ENCODE measurements around the gene TMEM121. TPM values are rescaled to one million over a fixed set of nuclear protein-coding genes. Genes with fewer than 3 reads are reported as not detected.
"Not testable (repeated sequence)": the region's sequence is repeated elsewhere in the genome, so short reads cannot be mapped to it uniquely, and the experiment has no call there.

Gene TMEM121
- polyA plus RNA-seq, 1 of the 3 experiments (the other 2 are of a cell fraction), result 9.1 TPM

DNA sequence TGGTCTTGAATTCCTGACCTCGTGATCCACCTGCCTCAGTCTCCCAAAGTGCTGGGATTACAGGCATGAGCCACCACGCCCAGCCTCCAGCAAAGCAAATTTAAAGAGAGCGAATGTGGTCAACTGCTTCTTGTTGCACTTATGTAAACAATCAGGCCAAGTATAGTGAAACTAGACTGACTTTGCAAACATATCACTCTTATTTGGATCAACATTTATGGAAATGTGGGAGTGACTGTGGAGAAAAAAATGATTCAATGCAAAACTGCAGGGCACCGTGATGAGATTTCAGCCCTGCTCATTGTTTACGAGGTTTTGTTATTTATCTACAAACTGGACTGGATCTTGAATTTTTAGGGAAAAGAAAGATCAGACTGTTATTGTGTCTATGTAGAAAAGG, 28.1 kb downstream of the TMEM121 start (continued):
- TF ChIP-seq, protein P1, sequence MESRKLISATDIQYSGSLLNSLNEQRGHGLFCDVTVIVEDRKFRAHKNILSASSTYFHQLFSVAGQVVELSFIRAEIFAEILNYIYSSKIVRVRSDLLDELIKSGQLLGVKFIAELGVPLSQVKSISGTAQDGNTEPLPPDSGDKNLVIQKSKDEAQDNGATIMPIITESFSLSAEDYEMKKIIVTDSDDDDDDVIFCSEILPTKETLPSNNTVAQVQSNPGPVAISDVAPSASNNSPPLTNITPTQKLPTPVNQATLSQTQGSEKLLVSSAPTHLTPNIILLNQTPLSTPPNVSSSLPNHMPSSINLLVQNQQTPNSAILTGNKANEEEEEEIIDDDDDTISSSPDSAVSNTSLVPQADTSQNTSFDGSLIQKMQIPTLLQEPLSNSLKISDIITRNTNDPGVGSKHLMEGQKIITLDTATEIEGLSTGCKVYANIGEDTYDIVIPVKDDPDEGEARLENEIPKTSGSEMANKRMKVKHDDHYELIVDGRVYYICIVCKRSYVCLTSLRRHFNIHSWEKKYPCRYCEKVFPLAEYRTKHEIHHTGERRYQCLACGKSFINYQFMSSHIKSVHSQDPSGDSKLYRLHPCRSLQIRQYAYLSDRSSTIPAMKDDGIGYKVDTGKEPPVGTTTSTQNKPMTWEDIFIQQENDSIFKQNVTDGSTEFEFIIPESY (IDR thresholded peaks at IDR 0.05; ENCODE audit: borderline replicate concordance, low read depth), result no peak
- TF ChIP-seq FOXM1 (IDR thresholded peaks at IDR 0.05; ENCODE audit: low read depth) (no peak), JUND (IDR thresholded peaks at IDR 0.05) (no peak), SIN3A (IDR thresholded peaks at IDR 0.05; ENCODE audit: borderline replicate concordance, low read depth, low read length) (no peak)

DNA sequence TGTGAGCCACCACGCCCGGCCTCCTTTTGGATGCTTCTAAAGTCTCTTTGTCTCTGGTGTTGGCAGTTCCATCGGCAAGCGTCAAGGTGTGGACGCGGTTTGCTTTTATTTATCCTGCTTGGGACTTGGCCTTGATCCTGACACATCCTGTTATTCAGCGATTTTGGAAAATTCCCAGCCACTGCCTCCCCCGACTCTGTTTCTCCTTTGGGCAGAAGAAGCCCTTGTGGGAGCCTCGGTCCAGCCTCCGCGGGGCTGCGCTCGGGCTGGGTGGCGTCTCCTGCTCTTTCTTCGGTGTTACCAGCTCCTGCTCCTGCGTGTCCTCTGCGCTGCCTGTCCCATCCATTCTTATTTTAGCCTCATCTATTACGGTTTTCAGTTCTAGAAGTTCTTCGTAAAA, 31.3 kb downstream of the TMEM121 start:
- peaks cover 25% of the 10 kb centered on the region for H3K27me3 ChIP-seq (ENCODE audit: insufficient read depth)
- H3K4me3 ChIP-seq (ENCODE audit: low read depth in 2 of 2, low read length in 1 of 2); H3K36me3 ChIP-seq (replicated peaks in 1 of 2; ENCODE audit: control insufficient read depth in 1 of 2, insufficient read depth in 2 of 2, low read length in 1 of 2); H3K27ac ChIP-seq (ENCODE audit: low read depth in 2 of 2, low read length in 1 of 2); POLR2A ChIA-PET; DNase-seq; H3K9ac ChIP-seq; H3K9me3 ChIP-seq; H4K20me1 ChIP-seq (ENCODE audit: insufficient read depth); H2AFZ ChIP-seq (ENCODE audit: low read depth); CTCF ChIA-PET; H3K4me2 ChIP-seq; H3K9me2 ChIP-seq; H3K79me2 ChIP-seq (ENCODE audit: insufficient read depth); H3K4me1 ChIP-seq (ENCODE audit: control insufficient read depth in 1 of 2, insufficient read depth in 2 of 2, low read depth in 1 of 2, low read length in 1 of 2); H3F3A ChIP-seq (replicated peaks; ENCODE audit: insufficient read depth): not testable (repeated sequence)
- WGBS (ENCODE audit: low lambda C conversion rate), result 62% methylated on average over 18 of the region's 19 CpGs

DNA sequence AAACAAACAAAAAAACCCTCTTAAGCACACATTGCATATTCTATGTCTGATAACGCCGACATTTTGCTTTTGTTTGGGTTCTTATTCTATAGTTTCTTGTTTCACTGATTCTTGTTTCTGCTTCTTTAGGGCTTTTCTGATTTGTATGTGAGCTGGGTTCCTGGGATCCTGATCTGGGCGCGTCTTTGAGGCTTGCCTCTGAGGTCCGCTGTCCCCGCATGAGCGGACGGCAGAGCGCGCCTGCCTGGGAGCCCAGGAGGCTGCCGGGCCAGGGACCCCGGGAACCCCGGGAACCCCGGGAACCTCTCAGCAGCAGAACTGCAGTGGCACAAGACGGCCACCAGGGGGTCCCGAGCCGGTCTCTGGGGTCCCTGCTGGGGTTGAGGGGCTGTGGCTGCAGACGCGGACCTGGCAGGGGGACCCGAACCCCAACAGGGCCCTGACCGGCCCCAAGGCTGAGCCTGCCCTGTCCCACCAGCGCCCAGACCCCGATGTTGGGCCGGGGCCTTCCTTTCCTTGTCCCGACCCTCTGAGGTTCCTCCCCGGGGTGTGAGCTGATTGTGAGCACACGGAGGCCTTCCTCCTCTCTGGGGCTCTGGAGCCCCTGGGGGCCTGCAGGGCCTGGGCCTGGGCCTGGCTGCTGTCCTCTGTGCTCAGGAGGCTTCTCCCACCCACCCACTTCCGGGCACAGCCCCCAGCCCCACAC, 32.2 kb downstream of the TMEM121 start:
- H3K27me3 ChIP-seq (ENCODE audit: insufficient read depth), result peaks cover 25% of the 10 kb centered on the region
- H3K9ac ChIP-seq; DNase-seq; H4K20me1 ChIP-seq (ENCODE audit: insufficient read depth); H3F3A ChIP-seq (replicated peaks; ENCODE audit: insufficient read depth); H3K9me3 ChIP-seq; H3K4me1 ChIP-seq (ENCODE audit: control insufficient read depth in 1 of 2, insufficient read depth in 2 of 2, low read depth in 1 of 2, low read length in 1 of 2); H2AFZ ChIP-seq (ENCODE audit: low read depth); H3K36me3 ChIP-seq (replicated peaks in 1 of 2; ENCODE audit: control insufficient read depth in 1 of 2, insufficient read depth in 2 of 2, low read length in 1 of 2); POLR2A ChIA-PET; H3K4me3 ChIP-seq (ENCODE audit: low read depth in 2 of 2, low read length in 1 of 2); H3K79me2 ChIP-seq (ENCODE audit: insufficient read depth); H3K4me2 ChIP-seq; H3K9me2 ChIP-seq; H3K27ac ChIP-seq (ENCODE audit: low read depth in 2 of 2, low read length in 1 of 2): not testable (repeated sequence)
- TF ChIP-seq, protein P2, sequence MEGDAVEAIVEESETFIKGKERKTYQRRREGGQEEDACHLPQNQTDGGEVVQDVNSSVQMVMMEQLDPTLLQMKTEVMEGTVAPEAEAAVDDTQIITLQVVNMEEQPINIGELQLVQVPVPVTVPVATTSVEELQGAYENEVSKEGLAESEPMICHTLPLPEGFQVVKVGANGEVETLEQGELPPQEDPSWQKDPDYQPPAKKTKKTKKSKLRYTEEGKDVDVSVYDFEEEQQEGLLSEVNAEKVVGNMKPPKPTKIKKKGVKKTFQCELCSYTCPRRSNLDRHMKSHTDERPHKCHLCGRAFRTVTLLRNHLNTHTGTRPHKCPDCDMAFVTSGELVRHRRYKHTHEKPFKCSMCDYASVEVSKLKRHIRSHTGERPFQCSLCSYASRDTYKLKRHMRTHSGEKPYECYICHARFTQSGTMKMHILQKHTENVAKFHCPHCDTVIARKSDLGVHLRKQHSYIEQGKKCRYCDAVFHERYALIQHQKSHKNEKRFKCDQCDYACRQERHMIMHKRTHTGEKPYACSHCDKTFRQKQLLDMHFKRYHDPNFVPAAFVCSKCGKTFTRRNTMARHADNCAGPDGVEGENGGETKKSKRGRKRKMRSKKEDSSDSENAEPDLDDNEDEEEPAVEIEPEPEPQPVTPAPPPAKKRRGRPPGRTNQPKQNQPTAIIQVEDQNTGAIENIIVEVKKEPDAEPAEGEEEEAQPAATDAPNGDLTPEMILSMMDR (IDR thresholded peaks at IDR 0.05), result peak; percentile 32; the same call in 1 of the 2 replicates
- WGBS (ENCODE audit: low lambda C conversion rate), result 29% methylated on average over 17 of the region's 28 CpGs
- CTCF ChIA-PET, result interaction anchor here (0.8 to 1.2 kb wide), 2 partner anchors 14 to 382 kb away, joined by 3 to 4 read pairs; no protein-coding TSS in a partner anchor

DNA sequence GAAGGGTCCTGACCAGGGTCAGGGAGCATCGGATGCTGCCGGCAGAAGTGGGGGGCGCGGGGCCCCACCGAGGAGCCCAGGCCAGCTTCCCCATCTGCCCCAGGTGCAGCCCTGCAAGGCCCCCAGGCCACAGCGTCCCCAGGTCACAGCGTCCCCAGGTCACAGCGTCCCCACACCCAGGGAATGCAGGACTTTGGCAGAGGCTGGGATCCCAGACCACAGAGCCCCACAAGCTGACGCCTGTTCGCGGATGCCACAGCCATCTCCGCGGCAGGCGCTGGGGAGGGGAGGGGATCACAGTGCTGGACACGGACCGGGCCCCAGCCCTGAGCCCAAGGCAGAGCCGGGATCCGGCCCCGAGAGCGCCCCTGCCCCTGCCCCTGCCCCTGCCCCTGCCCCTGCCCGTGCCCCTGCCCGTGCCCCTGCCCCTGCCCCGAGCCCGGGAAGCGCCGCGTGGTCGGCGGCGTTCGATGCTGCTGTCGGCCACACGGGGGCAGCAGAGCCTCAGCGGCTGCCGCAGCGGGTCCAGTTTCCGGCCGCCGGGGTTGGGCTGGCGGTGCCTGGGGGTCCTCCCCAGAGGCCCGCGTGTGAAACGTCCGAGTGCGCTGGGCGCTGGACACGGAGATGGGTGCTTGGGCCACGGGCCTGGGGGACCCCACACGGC, 33.1 kb downstream of the TMEM121 start:
- POLR2A ChIA-PET; H3K9ac ChIP-seq; H3K27ac ChIP-seq (ENCODE audit: low read depth in 2 of 2, low read length in 1 of 2); DNase-seq; H3K4me2 ChIP-seq; H3K9me2 ChIP-seq; H3K36me3 ChIP-seq (replicated peaks in 1 of 2; ENCODE audit: control insufficient read depth in 1 of 2, insufficient read depth in 2 of 2, low read length in 1 of 2); H3K9me3 ChIP-seq; H3K4me1 ChIP-seq (ENCODE audit: control insufficient read depth in 1 of 2, insufficient read depth in 2 of 2, low read depth in 1 of 2, low read length in 1 of 2); H3K4me3 ChIP-seq (ENCODE audit: low read depth in 2 of 2, low read length in 1 of 2); H3F3A ChIP-seq (replicated peaks; ENCODE audit: insufficient read depth); H3K79me2 ChIP-seq (ENCODE audit: insufficient read depth); H4K20me1 ChIP-seq (ENCODE audit: insufficient read depth); H2AFZ ChIP-seq (ENCODE audit: low read depth): not testable (repeated sequence)
- WGBS (ENCODE audit: low lambda C conversion rate), result no CpG with 5 or more reads among the region's 49 CpGs
- peaks cover 16% of the 10 kb centered on the region for H3K27me3 ChIP-seq (ENCODE audit: insufficient read depth)
- CTCF ChIA-PET, result interaction anchor here (0.8 to 1.2 kb wide), 2 partner anchors 15 to 381 kb away, joined by 3 to 4 read pairs; no protein-coding TSS in a partner anchor

DNA sequence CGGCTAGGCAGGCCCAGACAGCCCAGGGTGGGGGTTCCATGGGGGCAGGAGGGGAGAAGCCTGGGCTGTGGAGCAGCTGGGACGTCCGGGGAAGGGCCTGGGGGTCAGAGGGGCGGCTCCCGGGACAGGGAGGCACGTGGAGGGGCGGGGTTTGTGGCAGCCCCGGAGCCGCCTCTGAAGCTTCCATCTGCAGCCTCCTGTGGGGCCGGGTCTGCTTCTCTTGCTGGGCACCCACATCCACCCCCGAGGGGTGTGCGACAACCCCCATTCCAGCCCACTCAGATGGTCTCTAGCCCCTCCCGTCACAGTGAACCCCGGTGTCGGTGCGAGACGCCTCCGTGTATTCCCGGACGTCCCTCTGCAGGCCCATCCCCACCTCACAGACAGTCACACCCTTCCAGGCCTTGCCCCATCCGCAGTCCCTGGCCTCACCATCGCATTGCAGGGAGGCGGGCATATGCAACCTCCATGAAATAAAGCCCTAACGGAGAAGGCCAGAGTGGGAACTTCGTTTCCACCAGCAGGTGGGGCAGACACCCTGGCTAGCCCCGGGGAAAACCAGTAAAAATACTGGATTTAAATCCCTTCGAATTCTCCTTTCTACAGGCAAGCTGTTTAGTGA, 33.8 kb downstream of the TMEM121 start:
- H3K4me3 ChIP-seq (ENCODE audit: low read depth in 2 of 2, low read length in 1 of 2); H3K9ac ChIP-seq; H2AFZ ChIP-seq (ENCODE audit: low read depth); H3K9me2 ChIP-seq; H3K36me3 ChIP-seq (replicated peaks in 1 of 2; ENCODE audit: control insufficient read depth in 1 of 2, insufficient read depth in 2 of 2, low read length in 1 of 2); H3K4me2 ChIP-seq; H3K9me3 ChIP-seq; H3K79me2 ChIP-seq (ENCODE audit: insufficient read depth); H3K4me1 ChIP-seq (ENCODE audit: control insufficient read depth in 1 of 2, insufficient read depth in 2 of 2, low read depth in 1 of 2, low read length in 1 of 2); H3F3A ChIP-seq (replicated peaks; ENCODE audit: insufficient read depth); H3K27ac ChIP-seq (ENCODE audit: low read depth in 2 of 2, low read length in 1 of 2); H4K20me1 ChIP-seq (ENCODE audit: insufficient read depth); DNase-seq; POLR2A ChIA-PET: not testable (repeated sequence)
- no CpG with 5 or more reads among the region's 27 CpGs for WGBS (ENCODE audit: low lambda C conversion rate)
- H3K27me3 ChIP-seq (ENCODE audit: insufficient read depth), result peaks cover 12% of the 10 kb centered on the region
- CTCF ChIA-PET, result interaction anchor here (1.2 kb wide), 1 partner anchor 15 kb away, joined by 4 read pairs; no protein-coding TSS in a partner anchor

Measured in SK-N-SH (cell line).